Measurements from ENCODE around the gene PYGL.

GRCh38 chr14:50926851-50927386 lies 17.4 kb downstream of the PYGL start:
- peak in 1 of 3 donors; percentile 39 for TF ChIP-seq POLR2AphosphoS5 (IDR thresholded peaks at IDR 0.05)
- no peak for TF ChIP-seq CTCF (IDR thresholded peaks at IDR 0.05 in 8 of 11, conservative IDR thresholded peaks at IDR 0.05 in 3 of 11)
